ENCODE results near the gene SMAD4.

Gene SMAD4

GRCh38 chr18:51028201-51028805 is 1.7 kb upstream of the SMAD4 start:
- H3K9me3 ChIP-seq (ENCODE audit: control insufficient read depth, insufficient read depth, low read length): no peaks in the 10 kb centered on the region
- H3K9ac ChIP-seq (ENCODE audit: low read depth, low read length): no peak overlapping the region
- H3K4me3 ChIP-seq (ENCODE audit: low read depth, low read length): peak overlapping the region; percentile 87
- H3K36me3 ChIP-seq (ENCODE audit: control insufficient read depth, insufficient read depth, low read length): no peaks in the 10 kb centered on the region
- no peaks in the 10 kb centered on the region for H3K27me3 ChIP-seq (ENCODE audit: control insufficient read depth, insufficient read depth, low read length)
- H3K4me1 ChIP-seq (ENCODE audit: control insufficient read depth, insufficient read depth, low read length): peaks cover 18% of the 10 kb centered on the region

GRCh38 chr18:51029378-51029693 is 677 bp upstream of the SMAD4 start:
- Histone ChIP-seq H3K9me3 (ENCODE audit: control insufficient read depth, insufficient read depth, low read length) (no peaks in the 10 kb centered on the region), H3K4me3 (ENCODE audit: low read depth, low read length) (peak overlapping the region; percentile 87), H3K27me3 (ENCODE audit: control insufficient read depth, insufficient read depth, low read length) (no peaks in the 10 kb centered on the region), H3K36me3 (ENCODE audit: control insufficient read depth, insufficient read depth, low read length) (no peaks in the 10 kb centered on the region), H3K9ac (ENCODE audit: low read depth, low read length) (peak overlapping the region; percentile 75), H3K4me1 (ENCODE audit: control insufficient read depth, insufficient read depth, low read length) (peaks cover 22% of the 10 kb centered on the region)

- Histone ChIP-seq H3K9ac (ENCODE audit: low read depth, low read length) (peak overlapping the region; percentile 37), H3K4me1 (ENCODE audit: control insufficient read depth, insufficient read depth, low read length) (peaks cover 22% of the 10 kb centered on the region)
Measured at GRCh38 chr18:51030537-51031258, 685 bp downstream of the SMAD4 start.

GRCh38 chr18:51032193-51032592 is 2.2 kb downstream of the SMAD4 start:
- Histone ChIP-seq H3K36me3 (ENCODE audit: control insufficient read depth, insufficient read depth, low read length) (no peaks in the 10 kb centered on the region), H3K9ac (ENCODE audit: low read depth, low read length) (peak overlapping the region; percentile 19), H3K4me3 (ENCODE audit: low read depth, low read length) (peak overlapping the region; percentile 77), H3K4me1 (ENCODE audit: control insufficient read depth, insufficient read depth, low read length) (peaks cover 24% of the 10 kb centered on the region), H3K27me3 (ENCODE audit: control insufficient read depth, insufficient read depth, low read length) (no peaks in the 10 kb centered on the region), H3K9me3 (ENCODE audit: control insufficient read depth, insufficient read depth, low read length) (no peaks in the 10 kb centered on the region)

More at GRCh38 chr18:51030537-51031258, 685 bp downstream of the SMAD4 start:
- Histone ChIP-seq H3K4me3 (ENCODE audit: low read depth, low read length) (peak overlapping the region; percentile 87), H3K9me3 (ENCODE audit: control insufficient read depth, insufficient read depth, low read length) (no peaks in the 10 kb centered on the region), H3K27me3 (ENCODE audit: control insufficient read depth, insufficient read depth, low read length) (no peaks in the 10 kb centered on the region), H3K36me3 (ENCODE audit: control insufficient read depth, insufficient read depth, low read length) (no peaks in the 10 kb centered on the region)

GRCh38 chr18:51037230-51037629 is 7.2 kb downstream of the SMAD4 start:
- no peak overlapping the region for H3K9ac ChIP-seq (ENCODE audit: low read depth, low read length)
- H3K36me3 ChIP-seq (ENCODE audit: control insufficient read depth, insufficient read depth, low read length): no peaks in the 10 kb centered on the region
- no peak overlapping the region for H3K4me3 ChIP-seq (ENCODE audit: low read depth, low read length)
- H3K4me1 ChIP-seq (ENCODE audit: control insufficient read depth, insufficient read depth, low read length): peaks cover 24% of the 10 kb centered on the region
- H3K27me3 ChIP-seq (ENCODE audit: control insufficient read depth, insufficient read depth, low read length): no peaks in the 10 kb centered on the region
- H3K9me3 ChIP-seq (ENCODE audit: control insufficient read depth, insufficient read depth, low read length): no peaks in the 10 kb centered on the region

- Histone ChIP-seq H3K4me1 (ENCODE audit: control insufficient read depth, insufficient read depth, low read length) (peaks cover 23% of the 10 kb centered on the region), H3K9me3 (ENCODE audit: control insufficient read depth, insufficient read depth, low read length) (no peaks in the 10 kb centered on the region), H3K36me3 (ENCODE audit: control insufficient read depth, insufficient read depth, low read length) (no peaks in the 10 kb centered on the region), H3K4me3 (ENCODE audit: low read depth, low read length) (no peak overlapping the region), H3K9ac (ENCODE audit: low read depth, low read length) (no peak overlapping the region), H3K27me3 (ENCODE audit: control insufficient read depth, insufficient read depth, low read length) (no peaks in the 10 kb centered on the region)
Measured at GRCh38 chr18:51038110-51038509, 8.1 kb downstream of the SMAD4 start.

GRCh38 chr18:51039138-51040112 is 9.4 kb downstream of the SMAD4 start:
- Histone ChIP-seq H3K9me3 (ENCODE audit: control insufficient read depth, insufficient read depth, low read length) (no peaks in the 10 kb centered on the region), H3K9ac (ENCODE audit: low read depth, low read length) (no peak overlapping the region), H3K4me3 (ENCODE audit: low read depth, low read length) (no peak overlapping the region), H3K27me3 (ENCODE audit: control insufficient read depth, insufficient read depth, low read length) (no peaks in the 10 kb centered on the region), H3K36me3 (ENCODE audit: control insufficient read depth, insufficient read depth, low read length) (no peaks in the 10 kb centered on the region), H3K4me1 (ENCODE audit: control insufficient read depth, insufficient read depth, low read length) (peaks cover 27% of the 10 kb centered on the region)

- H3K4me1 ChIP-seq (ENCODE audit: control insufficient read depth, insufficient read depth, low read length): peaks cover 33% of the 10 kb centered on the region
- no peaks in the 10 kb centered on the region for H3K27me3 ChIP-seq (ENCODE audit: control insufficient read depth, insufficient read depth, low read length)
- no peak overlapping the region for H3K9ac ChIP-seq (ENCODE audit: low read depth, low read length)
- no peaks in the 10 kb centered on the region for H3K36me3 ChIP-seq (ENCODE audit: control insufficient read depth, insufficient read depth, low read length)
- no peak overlapping the region for H3K4me3 ChIP-seq (ENCODE audit: low read depth, low read length)
- no peaks in the 10 kb centered on the region for H3K9me3 ChIP-seq (ENCODE audit: control insufficient read depth, insufficient read depth, low read length)
Measured at GRCh38 chr18:51041677-51042352, 11.8 kb downstream of the SMAD4 start.

GRCh38 chr18:51044928-51045585 is 15.0 kb downstream of the SMAD4 start:
- Histone ChIP-seq H3K4me1 (ENCODE audit: control insufficient read depth, insufficient read depth, low read length) (peaks cover 25% of the 10 kb centered on the region), H3K4me3 (ENCODE audit: low read depth, low read length) (no peak overlapping the region), H3K9ac (ENCODE audit: low read depth, low read length) (no peak overlapping the region), H3K36me3 (ENCODE audit: control insufficient read depth, insufficient read depth, low read length) (no peaks in the 10 kb centered on the region), H3K9me3 (ENCODE audit: control insufficient read depth, insufficient read depth, low read length) (no peaks in the 10 kb centered on the region), H3K27me3 (ENCODE audit: control insufficient read depth, insufficient read depth, low read length) (no peaks in the 10 kb centered on the region)

GRCh38 chr18:51048190-51048589 is 18.2 kb downstream of the SMAD4 start:
- Histone ChIP-seq H3K9me3 (ENCODE audit: control insufficient read depth, insufficient read depth, low read length) (no peaks in the 10 kb centered on the region), H3K9ac (ENCODE audit: low read depth, low read length) (no peak overlapping the region), H3K36me3 (ENCODE audit: control insufficient read depth, insufficient read depth, low read length) (no peaks in the 10 kb centered on the region), H3K4me3 (ENCODE audit: low read depth, low read length) (no peak overlapping the region), H3K27me3 (ENCODE audit: control insufficient read depth, insufficient read depth, low read length) (no peaks in the 10 kb centered on the region), H3K4me1 (ENCODE audit: control insufficient read depth, insufficient read depth, low read length) (peaks cover 21% of the 10 kb centered on the region)

- Histone ChIP-seq H3K4me3 (ENCODE audit: low read depth, low read length) (no peak overlapping the region), H3K36me3 (ENCODE audit: control insufficient read depth, insufficient read depth, low read length) (no peaks in the 10 kb centered on the region), H3K9me3 (ENCODE audit: control insufficient read depth, insufficient read depth, low read length) (no peaks in the 10 kb centered on the region), H3K9ac (ENCODE audit: low read depth, low read length) (no peak overlapping the region), H3K27me3 (ENCODE audit: control insufficient read depth, insufficient read depth, low read length) (no peaks in the 10 kb centered on the region), H3K4me1 (ENCODE audit: control insufficient read depth, insufficient read depth, low read length) (peaks cover 13% of the 10 kb centered on the region)
Measured at GRCh38 chr18:51049137-51049536, 19.1 kb downstream of the SMAD4 start.
